COR-L47 (cell line): ENCODE measurements around the gene SPTLC2.
A peak's percentile ranks its signal among the peaks of the same experiment; 100 is the strongest.

Experiments
- DNase-seq: peaks from one replicate; lab custom pipeline; 2025; lab: John Stamatoyannopoulos, UW

SPTLC2 gene

DNA sequence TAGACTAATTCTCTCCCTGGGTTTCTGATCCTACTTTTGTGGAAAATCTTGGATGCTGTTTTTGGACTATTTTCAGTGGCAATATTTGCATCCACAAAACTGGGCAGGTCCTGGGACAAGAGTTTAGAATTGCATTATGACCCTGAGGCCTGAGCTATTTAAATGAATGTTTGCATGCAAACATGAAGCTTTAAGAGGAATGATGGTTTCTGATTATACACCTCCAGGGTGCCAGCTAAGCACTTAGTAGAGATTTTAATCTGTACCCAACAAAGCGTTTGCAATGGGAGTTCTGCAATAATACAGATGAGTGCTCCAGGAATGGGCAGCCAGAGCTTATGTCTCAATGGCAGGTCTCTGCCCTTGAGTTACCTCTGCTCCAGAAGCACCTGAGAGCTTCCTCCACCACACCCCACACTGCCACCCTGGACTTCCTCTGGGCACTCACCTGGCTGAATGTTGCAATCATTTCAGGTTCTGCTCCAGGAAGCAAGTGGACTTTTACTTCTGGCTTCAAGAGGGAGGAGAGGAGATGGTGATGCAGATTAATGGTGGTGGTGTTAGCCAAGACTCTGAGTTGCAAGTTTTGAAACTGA, 6.0 kb upstream of the SPTLC2 start:
- DNase-seq, result no peak

DNA sequence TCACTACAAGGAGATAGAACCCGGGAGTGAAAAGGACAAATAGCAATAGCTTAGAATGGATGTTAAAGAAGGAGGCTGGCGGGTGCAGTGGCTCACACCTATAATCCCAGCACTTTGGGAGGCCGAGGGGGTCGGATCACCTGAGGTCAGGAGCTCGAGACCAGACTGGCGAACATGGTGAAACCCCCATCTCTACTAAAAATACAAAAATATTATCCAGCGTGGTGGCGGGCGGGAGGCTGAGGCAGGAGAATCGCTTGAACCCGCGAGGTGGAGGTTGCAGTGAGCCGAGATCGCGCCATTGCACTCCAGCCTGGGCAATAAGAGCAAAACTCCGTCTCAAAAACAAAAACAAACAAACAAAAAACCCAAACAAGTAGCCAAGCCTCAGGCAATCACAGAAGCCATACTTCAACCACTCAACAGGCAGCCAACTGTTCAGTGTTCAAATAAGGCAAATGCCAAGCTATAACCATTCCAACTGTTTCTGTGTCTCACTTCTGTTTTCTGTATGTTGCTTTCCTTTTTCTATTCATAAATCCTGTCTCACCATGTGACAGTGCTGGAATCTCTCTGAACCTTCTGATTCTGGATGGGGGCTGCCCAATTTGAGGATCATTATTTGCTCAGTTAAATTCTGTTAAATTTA, 3.9 kb upstream of the SPTLC2 start:
- no peak for DNase-seq

DNA sequence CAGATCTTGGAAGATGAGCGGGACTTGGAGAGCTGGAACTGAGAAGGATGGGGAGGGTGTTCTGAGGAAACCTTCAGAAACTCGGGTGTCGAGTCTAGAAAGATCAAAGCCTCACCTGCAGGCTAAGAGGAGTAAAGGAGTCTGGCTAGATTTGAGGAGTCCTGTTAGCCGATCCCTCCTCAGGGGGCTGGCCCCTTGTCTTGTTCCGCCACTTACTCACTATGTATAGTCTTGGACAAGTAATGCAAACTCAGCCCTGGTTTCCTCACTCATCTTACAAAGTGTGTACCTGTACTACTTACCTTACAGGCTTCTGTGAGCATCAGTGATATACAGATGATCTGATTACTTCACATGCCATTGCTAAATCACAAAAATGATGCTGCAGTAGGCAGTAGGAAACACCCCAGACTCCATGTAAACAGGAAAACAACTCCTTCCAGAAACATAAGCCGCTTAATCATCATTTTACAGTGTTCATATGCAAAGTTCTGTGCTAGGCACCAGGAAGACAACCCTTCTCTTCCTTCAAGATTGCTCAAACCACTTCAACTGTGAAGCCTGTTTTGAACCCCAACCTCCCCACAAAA, 2.0 kb upstream of the SPTLC2 start:
- DNase-seq, result no peak

DNA sequence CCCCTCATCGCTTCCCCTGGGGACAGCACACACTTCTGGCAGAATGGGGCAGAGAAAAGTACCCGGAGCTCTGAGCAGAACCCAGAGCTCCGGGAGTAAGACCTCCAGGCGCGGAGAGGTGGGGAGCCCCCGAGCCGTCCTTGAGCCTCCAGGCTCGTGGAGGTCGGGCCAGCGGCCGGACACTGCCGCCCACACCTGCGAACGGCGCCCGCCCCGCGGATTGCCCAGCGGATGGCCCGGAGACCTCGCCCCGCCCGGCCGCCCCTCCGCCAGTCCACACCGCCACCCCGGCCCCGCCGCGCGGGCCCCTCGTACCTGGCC, 344 bp downstream of the SPTLC2 start:
- no peak for DNase-seq

DNA sequence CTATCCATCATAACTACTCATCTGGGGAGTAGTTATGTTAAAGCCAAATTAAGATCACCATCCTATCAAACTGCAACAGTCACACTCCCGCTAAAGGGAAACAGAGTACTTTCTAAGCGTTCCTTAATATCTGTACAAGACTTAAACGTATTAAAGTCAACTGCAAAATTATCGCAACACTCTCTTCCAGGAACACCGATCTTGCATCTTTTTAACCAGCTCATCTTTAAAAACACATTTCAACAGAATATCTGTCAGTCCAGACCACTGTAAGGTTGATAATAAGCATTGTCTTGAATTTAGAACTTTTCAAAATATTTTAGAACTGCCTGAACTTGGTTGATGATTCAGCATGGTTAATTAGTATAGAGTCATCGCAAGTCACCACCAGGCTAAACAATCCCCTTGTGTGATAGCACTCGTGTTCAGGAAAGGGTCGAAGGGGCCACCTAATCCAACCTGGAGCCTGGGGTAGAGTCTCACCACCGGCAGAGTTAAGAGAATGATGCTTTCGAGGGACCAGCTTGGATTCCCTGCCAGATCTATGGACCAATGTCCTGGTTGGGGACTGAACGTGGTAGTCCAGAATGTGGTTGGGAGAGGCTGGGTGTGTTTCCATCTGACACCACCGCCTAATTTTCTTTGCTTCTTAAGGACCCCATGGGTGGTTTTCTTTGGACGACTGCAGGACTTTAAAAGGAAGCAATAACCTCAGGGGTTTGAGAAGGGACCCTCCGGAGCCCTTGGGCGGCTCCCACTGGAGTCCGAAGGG, 890 bp downstream of the SPTLC2 start:
- DNase-seq, result no peak

DNA sequence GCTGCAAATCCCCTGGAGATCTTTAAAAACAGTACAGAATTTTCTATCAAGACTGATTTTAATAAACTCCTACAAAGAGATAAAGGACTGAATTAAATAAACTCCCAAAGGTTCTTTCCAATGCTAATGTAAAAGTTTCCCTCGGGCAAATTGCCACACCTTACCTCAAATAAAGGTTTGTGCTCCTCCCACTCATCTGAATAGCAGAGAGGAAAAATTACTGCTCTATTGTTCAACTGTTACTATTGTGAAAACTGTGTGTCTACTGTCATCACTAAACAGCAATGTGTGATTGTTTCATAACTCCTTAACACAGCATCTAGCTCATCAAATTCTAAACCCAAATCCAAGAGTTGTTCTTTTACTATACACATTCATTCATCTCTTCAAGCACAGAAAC, 3.2 kb downstream of the SPTLC2 start:
- peak; percentile 32 for DNase-seq

DNA sequence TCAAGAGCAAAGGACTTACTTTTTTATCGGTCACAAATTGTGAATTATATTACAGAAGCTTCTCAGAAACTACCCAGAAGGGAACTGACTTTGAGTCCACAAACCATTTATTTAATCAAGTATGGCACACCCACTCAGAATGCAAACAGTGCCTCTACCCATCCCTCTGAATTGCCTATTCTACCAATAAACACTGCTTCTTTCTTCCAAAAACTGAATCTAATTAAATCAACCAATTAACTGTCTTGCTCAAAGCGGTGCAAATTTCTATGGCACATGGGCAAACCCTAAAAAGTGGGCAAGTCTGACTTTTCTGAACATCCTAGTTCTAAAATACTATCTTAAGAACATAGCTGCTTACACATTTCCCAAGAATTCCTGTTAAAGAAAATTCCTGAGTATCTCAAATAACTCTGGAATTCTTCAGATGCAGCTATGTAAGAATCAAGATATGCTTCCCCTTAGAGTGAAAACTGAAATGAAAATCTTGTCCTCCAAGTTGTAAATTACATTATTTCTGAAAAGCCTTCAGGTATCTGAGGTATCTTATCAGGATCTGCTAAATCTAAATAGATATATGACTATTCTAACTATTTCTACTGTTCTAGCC, 4.3 kb downstream of the SPTLC2 start:
- no peak for DNase-seq

DNA sequence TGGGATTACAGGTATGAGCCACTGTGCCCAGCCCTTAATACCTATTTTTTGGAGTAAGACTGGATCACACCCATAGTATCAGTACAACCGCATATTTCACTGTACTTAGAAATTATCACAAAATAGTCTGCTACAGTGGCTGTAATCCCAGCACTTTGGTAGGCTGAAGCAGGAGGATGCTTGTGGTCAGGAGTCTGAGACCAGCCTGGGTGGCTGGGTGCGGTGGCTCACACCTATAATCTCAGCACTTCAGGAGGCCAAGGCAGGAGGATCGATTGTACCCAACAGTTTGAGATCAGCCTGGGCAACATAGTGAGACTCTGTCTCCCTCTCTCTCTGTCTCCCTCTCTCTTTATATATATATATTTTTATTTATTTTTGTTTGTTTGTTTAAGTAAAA, 5.9 kb downstream of the SPTLC2 start:
- no peak for DNase-seq

DNA sequence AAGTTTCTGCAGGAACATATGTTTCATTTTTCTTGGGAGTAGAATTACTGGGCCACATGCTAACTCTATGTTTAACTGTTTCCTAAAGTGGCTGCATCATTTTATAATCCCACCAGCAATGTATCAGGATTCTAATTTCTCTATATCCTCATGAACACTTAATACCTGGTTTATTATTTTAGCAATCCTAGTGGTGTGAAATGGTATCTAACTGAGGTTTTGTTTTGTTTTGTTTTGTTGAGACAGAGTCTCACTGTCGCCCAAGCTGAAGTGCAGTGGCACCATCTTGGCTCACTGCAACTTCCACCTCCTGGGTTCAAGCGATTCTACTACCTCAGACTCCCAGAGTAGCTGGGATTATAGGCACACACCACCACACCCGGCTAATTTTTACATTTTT, 6.5 kb downstream of the SPTLC2 start:
- DNase-seq, result no peak

DNA sequence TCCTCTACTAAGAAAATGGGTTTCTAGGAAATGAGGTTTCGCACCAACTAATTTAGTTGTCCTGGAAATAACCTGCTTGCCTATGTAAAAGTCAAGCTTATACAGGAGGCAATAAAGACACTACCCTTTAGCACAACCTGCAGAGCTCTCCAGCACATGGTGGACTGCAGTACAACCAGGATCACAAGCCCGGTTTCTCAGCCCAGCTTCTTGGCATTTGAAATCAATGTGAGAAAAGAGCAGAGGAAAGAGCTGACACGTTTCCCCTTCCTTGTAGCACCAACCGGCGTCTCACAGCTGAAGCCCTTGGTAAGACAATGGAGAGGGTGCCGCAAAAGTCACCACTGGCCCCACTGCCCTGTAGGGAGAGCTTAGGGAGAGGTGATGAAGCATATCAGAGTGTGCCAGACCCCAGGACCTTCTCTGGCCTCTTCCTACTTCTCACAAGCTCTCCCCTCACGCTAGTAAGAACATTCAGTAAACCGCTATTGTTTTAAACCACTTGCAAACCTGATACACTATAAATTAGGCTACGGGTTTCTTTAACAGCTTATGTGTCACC, 8.6 kb downstream of the SPTLC2 start:
- no peak for DNase-seq

DNA sequence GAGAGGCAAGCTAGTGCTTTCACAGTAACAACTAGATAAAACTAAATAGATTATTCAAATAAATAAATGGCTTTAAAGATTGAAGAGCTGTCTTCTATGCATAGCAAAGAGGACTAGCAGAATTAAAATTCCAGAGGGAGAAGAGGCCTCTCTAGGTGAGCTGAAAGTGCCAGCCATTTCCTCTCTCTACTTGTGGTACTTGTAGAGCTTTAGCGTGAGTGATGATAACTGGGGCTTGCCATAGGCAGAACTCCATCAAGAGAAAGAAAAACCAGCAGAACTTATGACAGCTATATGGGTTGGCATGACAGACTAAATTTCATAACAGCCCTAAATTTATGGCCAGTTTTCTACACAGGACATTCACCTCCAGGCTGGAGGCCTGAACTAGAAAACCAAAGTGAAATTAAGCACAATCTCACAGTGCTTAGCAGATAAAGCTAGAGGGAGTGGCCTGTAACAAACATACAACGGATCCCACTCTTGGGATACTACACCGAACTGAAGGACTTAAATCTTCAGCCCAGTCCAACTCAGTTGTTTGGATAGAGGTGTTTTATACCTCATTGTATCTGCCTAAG, 11.0 kb downstream of the SPTLC2 start:
- DNase-seq, result no peak

DNA sequence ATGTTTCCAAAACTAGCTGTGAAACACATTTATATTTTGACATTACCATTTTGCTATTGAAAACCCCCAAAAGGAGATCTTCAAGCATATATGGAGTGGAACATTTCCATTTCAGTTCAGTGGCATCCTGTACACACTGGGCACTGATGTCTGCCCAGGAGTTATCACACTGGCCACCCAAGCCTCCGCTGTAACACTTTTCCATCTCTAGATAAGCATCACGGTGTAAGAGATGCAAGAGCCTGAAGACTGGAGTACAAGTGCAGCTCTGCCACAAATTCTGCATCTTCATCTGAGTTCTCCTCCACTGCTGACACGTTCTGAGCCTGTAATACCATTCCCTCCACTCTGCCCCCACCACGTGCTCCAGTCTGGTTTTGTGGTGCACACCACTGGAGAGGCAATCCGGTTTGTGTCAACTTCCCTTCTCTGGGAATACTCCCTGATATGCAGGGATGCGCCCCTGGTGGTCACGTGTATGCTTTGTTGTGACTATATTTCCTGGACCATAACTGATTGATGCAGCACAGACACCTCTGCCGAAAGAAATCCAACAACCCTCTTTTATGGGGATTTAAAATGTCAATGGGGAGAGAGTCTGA, 12.7 kb downstream of the SPTLC2 start:
- peak; percentile 49 for DNase-seq

DNA sequence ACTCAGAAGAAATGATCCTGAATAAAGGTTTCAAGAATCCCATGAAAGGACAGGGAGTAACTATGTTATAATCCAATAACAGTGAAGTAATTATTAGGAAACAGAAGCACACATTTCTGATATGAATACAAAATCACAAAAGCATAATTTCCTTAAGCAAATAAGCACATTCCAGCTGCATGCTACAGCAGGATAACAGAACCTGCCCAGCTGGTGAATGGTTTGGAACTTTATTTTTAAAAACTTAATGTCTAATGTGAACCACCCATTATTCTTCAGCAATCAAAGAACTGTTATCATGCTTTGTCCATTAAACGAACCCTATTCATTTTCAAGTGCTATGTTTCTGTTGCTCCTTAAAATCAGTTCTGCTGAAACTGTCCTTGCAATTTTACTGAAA, 13.4 kb downstream of the SPTLC2 start:
- DNase-seq, result no peak

DNA sequence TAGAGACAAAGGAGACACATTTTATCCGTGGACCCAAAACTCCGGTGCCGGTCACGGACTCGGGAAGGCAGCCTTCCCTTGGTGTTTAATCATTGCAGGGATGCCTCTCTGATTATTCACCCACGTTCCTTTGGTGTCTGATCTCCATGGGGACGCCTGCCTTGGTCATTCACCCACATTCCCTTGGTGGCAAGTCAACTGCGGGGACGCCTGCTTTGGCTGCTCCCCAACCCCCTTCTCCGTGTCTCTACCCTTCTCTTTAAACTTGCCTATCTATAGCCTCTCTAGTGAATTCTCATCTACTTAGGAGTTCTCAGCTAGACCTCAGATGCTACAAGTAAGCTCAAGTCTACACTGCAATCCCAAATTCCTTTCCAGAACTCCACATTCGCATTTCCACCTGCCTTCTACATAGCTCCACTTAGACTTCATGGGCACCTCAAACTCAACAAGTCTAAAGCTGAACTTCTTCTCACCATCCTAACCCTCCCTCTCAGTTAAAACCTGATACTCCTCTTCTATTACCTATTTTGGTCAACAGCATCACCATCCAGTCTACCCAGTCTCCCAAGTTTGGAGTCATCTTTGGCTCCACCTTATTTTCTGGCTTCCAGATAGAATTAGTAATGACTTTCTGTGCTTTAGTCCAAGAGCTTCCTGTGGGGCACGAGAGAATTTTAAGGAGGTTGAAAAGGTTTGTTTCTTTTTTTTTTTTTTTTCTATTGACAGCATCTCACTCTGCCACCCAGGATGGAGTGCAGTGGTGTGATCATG, 14.4 kb downstream of the SPTLC2 start:
- DNase-seq, result no peak

DNA sequence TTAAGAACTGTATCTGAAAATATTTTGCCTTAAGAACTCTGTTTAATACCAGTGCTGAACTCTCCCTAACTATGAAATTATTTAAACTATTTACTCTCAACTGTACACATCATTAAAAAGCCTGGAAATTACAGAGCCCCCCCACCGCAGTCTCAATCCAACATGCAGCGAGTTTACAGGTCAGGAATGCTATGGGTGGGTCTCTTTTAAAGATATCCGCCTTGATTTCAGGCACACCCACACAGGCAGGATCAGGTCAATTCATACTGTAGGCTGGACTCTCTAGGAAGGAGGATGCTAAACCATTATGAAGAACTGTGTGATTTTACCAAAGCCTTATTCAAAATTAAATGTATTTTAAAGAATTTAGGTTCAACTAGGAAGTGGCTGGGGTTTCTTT, 16.5 kb downstream of the SPTLC2 start:
- DNase-seq, result no peak

DNA sequence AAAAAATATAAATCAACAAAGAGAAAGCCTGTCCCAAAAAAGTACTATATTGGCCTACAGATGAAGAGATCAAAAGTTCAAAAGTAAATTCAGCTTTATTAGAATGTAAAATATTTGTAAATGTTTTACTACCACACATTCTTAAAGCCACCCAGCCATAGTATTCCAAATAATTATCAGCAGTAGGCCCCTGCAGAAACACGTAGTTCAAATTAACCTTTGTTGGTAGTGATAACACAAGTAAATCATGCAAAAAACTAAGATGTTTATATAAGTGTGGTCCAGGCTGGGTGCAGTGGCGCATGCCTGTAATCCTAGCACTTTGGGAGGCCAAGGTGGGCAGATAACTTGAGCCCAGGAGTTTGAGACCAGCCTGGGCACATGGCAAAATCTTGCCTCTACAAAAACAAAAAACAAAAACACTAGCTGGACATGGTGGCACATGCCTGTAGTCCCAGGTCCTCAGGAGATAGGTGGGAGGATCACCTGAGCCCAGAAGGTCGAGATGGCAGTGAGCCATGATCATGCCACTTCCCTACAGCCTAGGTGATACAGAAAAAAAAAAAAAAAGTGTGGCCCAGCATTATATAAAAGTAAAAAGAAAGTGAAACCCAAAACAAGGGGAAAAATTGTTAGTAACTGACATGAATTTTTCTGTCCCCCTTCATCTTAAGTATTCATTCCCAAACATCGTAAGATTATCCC, 17.9 kb downstream of the SPTLC2 start:
- DNase-seq, result no peak

DNA sequence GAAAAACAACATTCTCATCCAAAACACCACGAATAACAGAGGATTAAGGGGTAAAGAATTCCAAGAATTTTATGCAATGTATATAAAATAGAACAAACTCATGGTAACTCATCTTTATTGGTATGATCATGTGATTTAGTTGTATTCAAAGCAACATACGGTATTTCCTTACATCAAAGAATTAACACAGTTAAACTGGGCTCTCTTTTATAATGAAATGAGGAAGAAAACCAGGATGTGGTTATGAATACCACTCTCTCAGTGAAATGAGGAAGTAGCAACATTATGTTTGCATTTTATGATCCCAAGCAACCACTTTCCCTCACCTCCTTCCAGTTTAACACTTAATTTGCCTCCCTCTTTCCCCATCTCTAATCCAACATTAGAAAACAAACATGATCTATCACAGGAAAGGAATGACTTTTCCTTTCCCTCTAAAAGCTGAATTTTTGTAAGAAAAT, 22.9 kb downstream of the SPTLC2 start:
- no peak for DNase-seq

DNA sequence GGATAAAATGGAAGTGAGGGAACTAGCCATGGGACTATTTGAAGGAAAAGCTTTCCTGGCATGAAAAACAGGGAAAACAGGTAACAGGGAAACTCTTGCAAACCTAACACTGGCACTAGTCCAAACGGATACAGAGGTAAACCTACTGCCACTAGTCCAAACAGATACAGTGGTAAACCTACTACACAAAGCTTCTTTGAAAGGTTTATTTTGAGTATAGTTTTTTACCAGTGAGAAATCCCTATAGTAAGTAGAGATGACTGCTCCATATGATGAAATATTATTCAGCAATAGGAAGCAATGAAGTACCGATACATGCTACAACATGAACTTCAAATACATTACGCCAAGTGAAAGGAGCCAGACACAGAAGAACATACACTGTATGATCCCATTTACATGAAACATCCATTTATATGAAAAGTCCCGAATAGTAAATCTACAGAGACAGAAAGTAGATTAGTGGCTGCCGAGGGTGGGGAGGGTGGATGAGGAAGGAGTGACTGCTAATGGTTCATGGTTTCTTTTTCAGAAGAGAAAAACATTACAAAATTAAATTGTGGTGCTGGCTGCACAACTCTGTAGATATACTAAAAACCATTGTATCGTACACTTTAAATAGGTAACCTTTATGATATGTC, 25.5 kb downstream of the SPTLC2 start:
- no peak for DNase-seq

DNA sequence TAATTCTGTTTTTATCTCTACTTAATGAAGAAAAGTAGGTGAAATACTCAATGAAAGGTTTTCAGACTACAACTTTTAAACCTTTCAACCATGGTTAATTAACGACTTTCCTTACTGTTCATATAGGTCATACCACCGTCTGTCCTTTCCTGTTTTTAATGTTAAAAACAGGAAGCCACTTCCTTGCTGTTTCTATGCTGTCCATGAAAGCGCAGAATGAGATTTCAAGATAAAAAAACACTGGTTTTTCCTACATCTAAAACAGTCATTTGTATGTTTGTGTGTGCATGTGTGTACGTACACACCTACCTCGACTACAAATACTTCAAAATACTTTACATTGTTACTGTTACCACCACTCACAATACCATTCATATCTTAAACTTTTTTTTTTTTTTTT, 27.3 kb downstream of the SPTLC2 start:
- DNase-seq, result no peak
